H1 (cell line): ENCODE results near the gene NAT10. TPM values are rescaled to one million over a fixed set of nuclear protein-coding genes. Genes with fewer than 3 reads are reported as not detected.

ENCODE experiments used
- CTCF ChIA-PET: fragments of 300-600 bp; sonication (Branson Sonifier 250); formaldehyde crosslinking; loops from one replicate; lab custom pipeline; 2021; ENCODE audit not compliant: partially characterized antibody; lab: Charles Lee
- POLR2A ChIA-PET: fragments of 300-600 bp; sonication (Branson Sonifier 250); formaldehyde crosslinking; loops from one replicate; lab custom pipeline; 2021; ENCODE audit warnings: inconsistent platforms; ENCODE audit not compliant: partially characterized antibody; lab: Charles Lee
- DNase-seq, 2 experiments: peaks; one replicate each; pipeline versions ENCODE4 v3.0.0 to v3.0.0-alpha.2; 2010 to 2022; ENCODE audit warnings: low spot score in 2 of 2, low read depth in 1 of 2, mixed read lengths in 1 of 2
- FAIRE-seq: peaks from 2 replicates; lab custom pipeline; 2011; peaks lifted over from hg19 to GRCh38; lab: Jason Lieb, UNC
- H2AFZ ChIP-seq: 2 replicates; pipeline ENCODE4 v1.8.1; 2012; ENCODE audit warnings: low read length, inconsistent platforms
- H2AK5ac ChIP-seq: 2 replicates; pipeline ENCODE4 v1.6.1; 2013; ENCODE audit warnings: low read depth, low read length
- H2BK120ac ChIP-seq: replicated peaks from 2 replicates; pipeline ENCODE3; 2013; ENCODE audit warnings: low read depth, low read length, inconsistent platforms
- H2BK12ac ChIP-seq: 2 replicates; pipeline ENCODE4 v1.6.1; 2013; ENCODE audit warnings: low read depth, low read length
- H2BK15ac ChIP-seq: 2 replicates; pipeline ENCODE4 v1.6.1; 2013; ENCODE audit warnings: low read length
- H2BK20ac ChIP-seq: 2 replicates; pipeline ENCODE4 v1.6.1; 2013; ENCODE audit warnings: low read length
- H2BK5ac ChIP-seq: 2 replicates; pipeline ENCODE4 v1.6.1; 2013; ENCODE audit warnings: low read depth, low read length
- H3K14ac ChIP-seq: 2 replicates; pipeline ENCODE4 v1.6.1; 2013; ENCODE audit warnings: inconsistent platforms; ENCODE audit not compliant: insufficient read length
- H3K18ac ChIP-seq: 2 replicates; pipeline ENCODE4 v1.6.1; 2013; ENCODE audit warnings: low read length; ENCODE audit errors: extremely low read depth
- H3K23ac ChIP-seq: 2 replicates; pipeline ENCODE4 v1.6.1; 2013; ENCODE audit warnings: inconsistent platforms; ENCODE audit not compliant: insufficient read length
- H3K23me2 ChIP-seq: 2 replicates; pipeline ENCODE4 v1.6.1; 2013; ENCODE audit warnings: low read depth, low read length
- H3K27ac ChIP-seq: 2 replicates; pipeline ENCODE4 v1.6.1; 2011; ENCODE audit warnings: low read depth, low read length, inconsistent platforms
- H3K27me3 ChIP-seq, 4 experiments: replicated peaks in 1 of 4; 1 replicate in 1 of 4; 2 replicates in 3 of 4; pipeline versions ENCODE4 v1.6.1 to v1.8.1; 2011 to 2013; ENCODE audit warnings: low read length in 3 of 4, mild to moderate bottlenecking in 3 of 4, inconsistent platforms in 2 of 4, mixed read lengths in 2 of 4, moderate library complexity in 1 of 4; ENCODE audit not compliant: control insufficient read depth in 3 of 4, insufficient read depth in 3 of 4; ENCODE audit errors: extremely low read depth in 1 of 4
- H3K36me3 ChIP-seq, 4 experiments: 2 replicates each; pipeline versions ENCODE4 v1.6.1 to v1.8.1; 2011 to 2013; ENCODE audit warnings: mild to moderate bottlenecking in 4 of 4, low read length in 3 of 4, moderate library complexity in 2 of 4, control low read depth in 1 of 4, inconsistent platforms in 1 of 4; ENCODE audit not compliant: insufficient read depth in 4 of 4, control insufficient read depth in 2 of 4
- H3K4ac ChIP-seq: replicated peaks from 2 replicates; pipeline ENCODE3; 2013; ENCODE audit warnings: low read length, low read depth, mixed read lengths, inconsistent platforms; ENCODE audit not compliant: insufficient read length
- H3K4me1 ChIP-seq, 4 experiments: replicated peaks in 1 of 4; 1 replicate in 1 of 4; 2 replicates in 3 of 4; pipeline versions ENCODE4 v1.6.1 to v1.8.1; 2011 to 2013; ENCODE audit warnings: low read length in 3 of 4, inconsistent platforms in 2 of 4, mixed read lengths in 1 of 4; ENCODE audit not compliant: insufficient read depth in 4 of 4, control insufficient read depth in 3 of 4
- H3K4me2 ChIP-seq, 2 experiments: 2 replicates each; pipeline versions ENCODE4 v1.6.1 to v1.8.1; 2011 to 2013; ENCODE audit warnings: low read depth in 2 of 2, low read length in 2 of 2, control low read depth in 1 of 2, inconsistent platforms in 1 of 2, mild to moderate bottlenecking in 1 of 2; ENCODE audit not compliant: insufficient read depth in 1 of 2
- H3K4me3 ChIP-seq, 4 experiments: fragments of 200-600, 300-600 bp in 1 of 4; sonication (generic), shearing (Covaris generic), sonication (Bioruptor Twin) in 1 of 4; 2 replicates each; pipeline versions ENCODE4 v1.5.1 to v1.8.1; 2011 to 2016; ENCODE audit warnings: low read length in 4 of 4, low read depth in 3 of 4, control low read depth in 2 of 4, inconsistent platforms in 2 of 4, mild to moderate bottlenecking in 2 of 4, mixed read lengths in 1 of 4, moderate library complexity in 1 of 4; ENCODE audit not compliant: insufficient read depth in 2 of 4; ENCODE audit errors: extremely low read depth in 1 of 4
- H3K56ac ChIP-seq: replicated peaks from 2 replicates; pipeline ENCODE3; 2013; ENCODE audit warnings: low read depth, mild to moderate bottlenecking, mixed read lengths, low read length, inconsistent platforms; ENCODE audit not compliant: insufficient read length
- H3K79me1 ChIP-seq: 2 replicates; pipeline ENCODE4 v1.6.1; 2013; ENCODE audit warnings: low read depth, low read length, control low read depth
- H3K79me2 ChIP-seq, 2 experiments: 2 replicates each; pipeline versions ENCODE4 v1.6.1 to v1.8.1; 2012 to 2013; ENCODE audit warnings: low read length in 2 of 2, mild to moderate bottlenecking in 2 of 2, inconsistent platforms in 1 of 2; ENCODE audit not compliant: insufficient read depth in 2 of 2, control insufficient read depth in 1 of 2
- H3K9ac ChIP-seq, 4 experiments: replicated peaks in 1 of 4; 1 replicate in 1 of 4; 2 replicates in 3 of 4; pipeline versions ENCODE4 v1.6.1 to v1.8.1; 2011 to 2013; ENCODE audit warnings: low read depth in 3 of 4, low read length in 3 of 4, control low read depth in 2 of 4, mild to moderate bottlenecking in 2 of 4, moderate library complexity in 2 of 4, inconsistent platforms in 1 of 4; ENCODE audit errors: extremely low read depth in 1 of 4
- H3K9me3 ChIP-seq, 2 experiments: 2 replicates each; pipeline versions ENCODE4 v1.6.1 to v1.8.1; 2012 to 2013; ENCODE audit warnings: mild to moderate bottlenecking in 2 of 2, moderate library complexity in 2 of 2, control low read depth in 1 of 2, inconsistent platforms in 1 of 2, low read depth in 1 of 2, low read length in 1 of 2, mixed read lengths in 1 of 2; ENCODE audit not compliant: insufficient read depth in 2 of 2
- H4K20me1 ChIP-seq, 2 experiments: replicated peaks in 1 of 2; 2 replicates each; pipeline versions ENCODE3 to v1.8.1; 2011 to 2013; ENCODE audit warnings: inconsistent platforms in 2 of 2, low read length in 2 of 2, mild to moderate bottlenecking in 1 of 2; ENCODE audit not compliant: insufficient read depth in 2 of 2, control insufficient read depth in 1 of 2
- H4K5ac ChIP-seq: 2 replicates; pipeline ENCODE4 v1.6.1; 2013; ENCODE audit warnings: low read length, low read depth, mixed read lengths, inconsistent platforms; ENCODE audit not compliant: insufficient read length
- H4K8ac ChIP-seq: 2 replicates; pipeline ENCODE4 v1.8.0; 2013; ENCODE audit warnings: mild to moderate bottlenecking, moderate library complexity, low read length, inconsistent platforms; ENCODE audit not compliant: insufficient read depth; ENCODE audit errors: extremely low read depth
- H4K91ac ChIP-seq: replicated peaks from 2 replicates; pipeline ENCODE3; 2013; ENCODE audit warnings: low read length, mixed read lengths, inconsistent platforms; ENCODE audit not compliant: insufficient read length
- E2F6 ChIP-seq: IDR thresholded peaks from 2 replicates; pipeline ENCODE4 v1.6.1; 2012; ENCODE audit warnings: inconsistent platforms
- NRF1 ChIP-seq: IDR thresholded peaks from 2 replicates; pipeline ENCODE4 v1.6.1; 2011; ENCODE audit warnings: mild to moderate bottlenecking, low read depth, low read length, improper control_type of control experiment
- POLR2AphosphoS5 ChIP-seq: IDR thresholded peaks from 2 replicates; pipeline ENCODE4 v1.6.1; 2011; ENCODE audit warnings: low read depth, low read length
- WGBS, 2 experiments: shearing (Covaris generic) in 1 of 2; methylation state at CpG; one replicate each; pipeline versions ENCODE4 v1.1.6 to v1.1.7; 2013 to 2015; ENCODE audit warnings: low lambda C conversion rate in 2 of 2, mixed read lengths in 2 of 2, inconsistent platforms in 1 of 2, low coverage in 1 of 2, missing lambda C conversion rate in 1 of 2; ENCODE audit not compliant: insufficient replicate concordance in 2 of 2, insufficient coverage in 1 of 2, insufficient read length in 1 of 2; ENCODE audit errors: extremely low coverage in 1 of 2, missing lambda C conversion rate in 1 of 2; 5-methylcytosine and 5-hydroxymethylcytosine counted together
- polyA plus RNA-seq, 7 experiments: library from polyadenylated mRNA; depleted of rRNA in 3 of 7; stranded (reverse) in 5 of 7; unstranded in 2 of 7; fragments of >200 nt in 5 of 7; fragments of 200-250 nt in 2 of 7; gene quantifications; 1 replicate in 5 of 7; 2 replicates in 1 of 7; 4 replicates in 1 of 7; pipeline versions ENCODE4 v1.2.1 to v1.2.3, GENCODE V29; 2011 to 2013; ENCODE audit warnings: missing spikeins in 2 of 7, mixed read lengths in 2 of 7
- total RNA-seq: library from RNA; stranded (reverse); fragmentation: NEBNext Ultra II Directional; extraction: Animal tissue kit (Norgen Biotek cat#: 25700); gene quantifications from 2 replicates; pipeline ENCODE4 v1.2.1, GENCODE V29; 2021

NAT10 gene
- total and polyA plus RNA-seq, 2 of the 8 experiments (the other 6 are each of a cell fraction or from before 2014, with no cell fraction given) = 66.3 to 89.6 TPM

GRCh38 chr11:34155757-34156062, 50.3 kb downstream of the NAT10 start:
- Histone ChIP-seq H2BK120ac (no peak overlapping the region), H3K79me2 (no peaks in the 10 kb centered on the region), H4K91ac (no peak overlapping the region), H3K4me3 (no peak overlapping the region), H3K27ac (no peak overlapping the region), H4K20me1 (peaks cover 11 to 21% of the 10 kb centered on the region in 2 experiments), H3K18ac (no peak overlapping the region), H3K4me2 (no peak overlapping the region), H2AK5ac (no peak overlapping the region), H2AFZ (no peak overlapping the region), H3K56ac (no peak overlapping the region), H3K27me3 (no peaks in the 10 kb centered on the region), H2BK5ac (no peak overlapping the region), H2BK15ac (no peak overlapping the region), H4K5ac (no peak overlapping the region), H4K8ac (no peak overlapping the region), H3K4me1 (no peaks in the 10 kb centered on the region), H3K9me3 (no peaks in the 10 kb centered on the region), H3K23me2 (no peaks in the 10 kb centered on the region), H3K79me1 (no peaks in the 10 kb centered on the region), H3K9ac (no peak overlapping the region), H2BK20ac (no peak overlapping the region), H3K14ac (no peak overlapping the region), H3K4ac (no peak overlapping the region), H3K36me3 (peaks cover 0 to 3% (median 1%) of the 10 kb centered on the region in 4 experiments; a peak in 1 of 8 replicates), H3K23ac (no peak overlapping the region), H2BK12ac (no peak overlapping the region)
- ChIA-PET POLR2A (interaction anchor here (1.1 to 1.6 kb wide), 2 partner anchors 15 to 32 kb away, joined by 3 read pairs; no protein-coding TSS in a partner anchor), CTCF (interaction anchor here (0.6 to 11.3 kb wide), 5 partner anchors 8 to 347 kb away, joined by 3 to 89 read pairs (median 4); no protein-coding TSS in a partner anchor)
- DNase-seq = no peak
- no peak for FAIRE-seq
- whole genome bisulfite sequencing, 2 experiments = 81% methylated on average over 2 of the region's 2 CpGs; no CpG with 5 or more reads in 1 of the 2 experiments
- TF ChIP-seq NRF1 (no peak), POLR2AphosphoS5 (0 out of 2 replicates have a peak, but pooled peaks have one; percentile 25), E2F6 (no peak)
